Stimulated activated naive B cell treated with anti-CD40 and anti-IgM and Interleukin-4, amounts not matched to agents 10 μg/mL and 1 μg/mL and 100 μg/mL, for 72 hours (primary cell): ENCODE measurements around the gene LSR.
A peak's percentile ranks its signal among the peaks of the same experiment; 100 is the strongest.

ENCODE experiments used
- ATAC-seq, 2 donors: fragments of 150-1000 bp; cut with Tn5 transposase; replicated peaks; 2 replicates each; pipeline ENCODE4 v1.10.0; 2021; ENCODE audit warnings: moderate library complexity in 1 of 2
- DNase-seq: peaks from one replicate; pipeline ENCODE4 v3.0.0; 2021
- H3K27ac Mint-ChIP-seq: one replicate; pipeline ENCODE4 v1.8.0; 2022; ENCODE audit warnings: mild to moderate bottlenecking, mixed read lengths
- H3K27me3 Mint-ChIP-seq, 2 donors: one replicate each; pipeline ENCODE4 v1.8.0; 2022; ENCODE audit warnings: mixed read lengths in 2 of 2
- H3K36me3 Mint-ChIP-seq, 2 donors: one replicate each; pipeline ENCODE4 v1.8.0; 2022; ENCODE audit warnings: mixed read lengths in 2 of 2, mild to moderate bottlenecking in 1 of 2
- H3K4me1 Mint-ChIP-seq, 2 donors: one replicate each; pipeline ENCODE4 v1.8.0; 2022; ENCODE audit warnings: mixed read lengths in 2 of 2, mild to moderate bottlenecking in 1 of 2
- H3K4me3 Mint-ChIP-seq, 2 donors: one replicate each; pipeline ENCODE4 v1.8.0; 2022; ENCODE audit warnings: mild to moderate bottlenecking in 2 of 2, mixed read lengths in 2 of 2, moderate library complexity in 1 of 2
- H3K9me3 Mint-ChIP-seq, 2 donors: one replicate each; pipeline ENCODE4 v1.8.0; 2022; ENCODE audit warnings: mixed read lengths in 2 of 2, mild to moderate bottlenecking in 1 of 2

The LSR gene

DNA sequence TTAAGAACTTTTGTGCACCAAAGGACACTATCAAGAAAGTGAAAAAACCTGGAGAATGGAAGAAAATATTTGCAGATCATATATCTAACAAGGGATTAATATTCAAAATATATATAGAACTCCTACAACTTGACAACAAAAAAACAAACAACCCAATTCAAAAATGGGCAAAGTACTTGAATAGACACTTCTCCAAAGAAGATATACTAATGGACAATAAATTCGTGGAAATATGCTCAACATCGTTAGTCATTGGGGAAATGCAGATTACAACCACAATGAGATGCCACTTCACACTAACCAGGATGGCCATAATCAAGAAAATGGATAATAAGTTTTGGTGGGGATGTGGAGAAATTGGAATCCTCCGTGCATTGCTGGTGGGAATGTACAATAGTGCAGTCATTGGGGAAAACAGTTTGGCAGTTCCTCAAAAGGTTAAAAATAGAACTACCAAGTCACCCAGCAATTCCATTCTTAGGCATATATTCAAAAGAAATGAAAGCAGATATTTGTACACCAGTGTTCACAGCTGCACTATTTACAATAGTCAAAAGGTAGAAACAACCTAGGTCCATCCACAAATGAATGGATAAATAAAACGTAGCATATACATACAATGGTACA is 2.2 kb upstream of the LSR start:
- H3K27ac Mint-ChIP-seq = no peak overlapping the region

GRCh38 chr19:35247526-35248309 is 1.1 kb upstream of the LSR start:
- Mint-ChIP-seq H3K27me3 (peaks cover 0 to 5% of the 10 kb centered on the region in 2 donors), H3K4me3 (peak overlapping the region; percentile 89 to 93), H3K4me1 (peaks cover 19 to 26% of the 10 kb centered on the region in 2 donors), H3K9me3 (no peaks in the 10 kb centered on the region), H3K27ac (peak overlapping the region; percentile 98), H3K36me3 (peaks cover 4 to 17% of the 10 kb centered on the region in 2 donors)
- DNase-seq = peak; percentile 50
- ATAC-seq = peak; percentile 51 to 56

More for the DNA sequence above, 2.2 kb upstream of the LSR start:
- peaks cover 2 to 13% of the 10 kb centered on the region in 2 donors for H3K36me3 Mint-ChIP-seq
- DNase-seq (no peak), ATAC-seq (no peak)
- no peak overlapping the region for H3K4me3 Mint-ChIP-seq
- H3K4me1 Mint-ChIP-seq = peaks cover 19 to 26% of the 10 kb centered on the region in 2 donors
- no peaks in the 10 kb centered on the region for H3K9me3 Mint-ChIP-seq
- peaks cover 0 to 5% of the 10 kb centered on the region in 2 donors for H3K27me3 Mint-ChIP-seq

DNA sequence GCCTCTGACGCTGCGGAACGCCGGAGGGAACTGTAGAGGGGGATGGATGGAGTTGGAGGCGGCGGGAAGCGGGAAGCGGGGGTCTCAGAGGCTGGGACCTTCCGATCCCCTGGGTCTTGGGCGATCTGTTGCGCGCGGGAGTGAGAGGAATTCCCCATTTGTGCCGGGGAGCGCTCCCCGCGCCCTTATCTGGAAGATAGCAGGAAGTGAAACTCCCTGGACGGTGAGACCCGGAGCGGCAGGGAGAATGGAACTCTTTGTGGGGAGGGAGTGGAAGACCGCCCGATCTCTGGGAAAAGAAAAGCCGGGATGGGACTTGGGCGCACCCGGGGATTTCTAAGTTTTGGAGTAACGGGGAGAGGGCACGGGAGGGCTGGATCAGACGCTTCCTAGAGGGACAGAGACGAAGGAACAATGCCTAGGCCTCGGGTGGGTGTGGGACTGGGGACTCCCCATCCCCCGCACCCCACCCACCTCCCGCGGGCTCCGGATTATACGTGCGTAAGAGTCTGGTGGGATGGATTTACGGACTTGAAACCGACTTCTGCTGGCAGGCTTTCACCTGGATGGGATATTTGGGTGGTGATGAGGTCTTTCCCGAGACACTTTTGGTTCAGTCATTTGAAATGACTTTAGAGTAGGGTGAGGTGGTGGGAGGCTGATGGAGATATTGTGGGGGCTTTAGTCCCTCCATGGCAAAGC is 495 bp downstream of the LSR start:
- ATAC-seq = peak; percentile 3 to 4

DNA sequence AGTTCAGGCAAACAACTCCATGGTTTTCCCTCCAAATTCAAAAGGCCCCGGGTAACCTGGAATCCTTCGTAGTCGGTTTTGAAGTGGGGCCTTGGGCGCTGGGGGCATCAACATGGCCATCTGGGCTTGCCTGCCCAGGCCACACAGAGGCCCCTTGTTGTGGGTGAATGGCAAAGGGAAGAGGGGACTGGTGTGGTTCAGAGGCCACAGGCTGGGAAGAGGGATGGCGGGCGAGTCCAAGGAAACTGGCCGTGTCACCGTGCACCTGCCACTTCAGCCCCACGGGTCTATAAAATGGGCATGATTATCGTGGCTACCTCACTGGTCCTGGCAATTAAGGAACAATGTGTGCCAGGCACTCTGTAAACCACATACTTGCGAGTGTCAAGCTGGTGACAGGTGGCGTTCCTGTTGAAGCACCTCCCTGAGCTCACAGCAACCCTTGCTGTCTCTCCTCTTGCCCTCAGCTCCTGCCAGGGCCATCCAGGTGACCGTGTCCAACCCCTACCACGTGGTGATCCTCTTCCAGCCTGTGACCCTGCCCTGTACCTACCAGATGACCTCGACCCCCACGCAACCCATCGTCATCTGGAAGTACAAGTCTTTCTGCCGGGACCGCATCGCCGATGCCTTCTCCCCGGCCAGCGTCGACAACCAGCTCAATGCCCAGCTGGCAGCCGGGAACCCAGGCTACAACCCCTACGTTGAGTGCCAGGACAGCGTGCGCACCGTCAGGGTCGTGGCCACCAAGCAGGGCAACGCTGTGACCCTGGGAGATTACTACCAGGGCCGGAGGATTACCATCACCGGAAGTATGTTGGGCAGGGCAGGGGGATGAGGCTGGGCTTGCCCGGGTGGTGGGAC is 1.3 kb downstream of the LSR start:
- Mint-ChIP-seq H3K27me3 (no peaks in the 10 kb centered on the region), H3K27ac (peak overlapping the region; percentile 98), H3K4me1 (peaks cover 20 to 26% of the 10 kb centered on the region in 2 donors), H3K36me3 (peaks cover 7 to 30% of the 10 kb centered on the region in 2 donors), H3K9me3 (no peaks in the 10 kb centered on the region), H3K4me3 (peak overlapping the region; percentile 89 to 93)
- ATAC-seq (no peak), DNase-seq (no peak)

More for the DNA sequence above, 495 bp downstream of the LSR start:
- Mint-ChIP-seq H3K27me3 (no peaks in the 10 kb centered on the region), H3K4me3 (peak overlapping the region; percentile 89 to 93), H3K9me3 (no peaks in the 10 kb centered on the region), H3K36me3 (peaks cover 5 to 25% of the 10 kb centered on the region in 2 donors), H3K4me1 (peaks cover 19 to 26% of the 10 kb centered on the region in 2 donors), H3K27ac (peak overlapping the region; percentile 98)
- no peak for DNase-seq

DNA sequence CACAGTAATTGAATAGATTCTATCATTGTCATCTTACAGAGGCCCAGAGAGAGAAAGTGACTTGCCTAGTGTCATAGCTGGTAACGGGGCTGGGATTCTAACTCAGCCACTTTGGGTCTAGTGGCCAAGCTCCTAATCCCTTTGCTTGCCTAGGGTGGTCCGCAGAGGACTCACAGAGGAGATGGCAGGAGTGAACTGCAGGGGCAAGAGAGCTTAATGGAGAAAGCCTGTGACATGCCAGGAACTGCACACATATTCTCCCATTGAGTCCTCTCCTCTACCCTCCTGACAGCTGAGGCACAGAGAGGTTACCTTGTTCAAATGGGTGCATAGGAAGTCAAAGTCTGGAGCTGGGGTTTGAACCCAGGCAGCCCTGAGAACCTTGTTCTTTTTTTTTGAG is 2.7 kb downstream of the LSR start:
- DNase-seq = no peak
- Mint-ChIP-seq H3K27me3 (no peaks in the 10 kb centered on the region), H3K36me3 (peaks cover 8 to 30% of the 10 kb centered on the region in 2 donors), H3K4me1 (peaks cover 20 to 26% of the 10 kb centered on the region in 2 donors), H3K4me3 (no peak overlapping the region), H3K9me3 (no peaks in the 10 kb centered on the region), H3K27ac (no peak overlapping the region)
- no peak for ATAC-seq

GRCh38 chr19:35253316-35254286 is 4.8 kb downstream of the LSR start:
- Mint-ChIP-seq H3K9me3 (no peaks in the 10 kb centered on the region), H3K27me3 (no peaks in the 10 kb centered on the region), H3K27ac (no peak overlapping the region), H3K36me3 (peaks cover 8 to 30% of the 10 kb centered on the region in 2 donors), H3K4me3 (no peak overlapping the region), H3K4me1 (peaks cover 13 to 14% of the 10 kb centered on the region in 2 donors)
- no peak for ATAC-seq
- no peak for DNase-seq

- H3K27me3 Mint-ChIP-seq = no peaks in the 10 kb centered on the region
- H3K9me3 Mint-ChIP-seq = no peaks in the 10 kb centered on the region
- no peak overlapping the region for H3K4me3 Mint-ChIP-seq
- ATAC-seq (no peak), DNase-seq (no peak)
- peaks cover 3 to 4% of the 10 kb centered on the region in 2 donors for H3K4me1 Mint-ChIP-seq
- H3K27ac Mint-ChIP-seq = no peak overlapping the region
- H3K36me3 Mint-ChIP-seq = peaks cover 8 to 21% of the 10 kb centered on the region in 2 donors
Observed at GRCh38 chr19:35254341-35255297, 5.8 kb downstream of the LSR start.

- no peak overlapping the region for H3K27ac Mint-ChIP-seq
- no peak for DNase-seq
Observed at GRCh38 chr19:35256566-35256965, 7.8 kb downstream of the LSR start.

GRCh38 chr19:35257113-35257461 is 8.3 kb downstream of the LSR start:
- Mint-ChIP-seq H3K9me3 (no peaks in the 10 kb centered on the region), H3K27ac (no peak overlapping the region), H3K4me3 (no peak overlapping the region), H3K36me3 (peaks cover 7 to 18% of the 10 kb centered on the region in 2 donors), H3K27me3 (no peaks in the 10 kb centered on the region), H3K4me1 (peaks cover 9 to 16% of the 10 kb centered on the region in 2 donors)
- DNase-seq (no peak), ATAC-seq (no peak)

More at GRCh38 chr19:35256566-35256965, 7.8 kb downstream of the LSR start:
- no peak overlapping the region for H3K4me3 Mint-ChIP-seq
- no peaks in the 10 kb centered on the region for H3K9me3 Mint-ChIP-seq
- H3K4me1 Mint-ChIP-seq = peaks cover 9 to 11% of the 10 kb centered on the region in 2 donors
- ATAC-seq = no peak
- no peaks in the 10 kb centered on the region for H3K27me3 Mint-ChIP-seq
- H3K36me3 Mint-ChIP-seq = peaks cover 8 to 19% of the 10 kb centered on the region in 2 donors

- H3K9me3 Mint-ChIP-seq = no peaks in the 10 kb centered on the region
- ATAC-seq = no peak
- H3K27me3 Mint-ChIP-seq = no peaks in the 10 kb centered on the region
- H3K4me1 Mint-ChIP-seq = peaks cover 34 to 43% of the 10 kb centered on the region in 2 donors
- H3K27ac Mint-ChIP-seq = peak overlapping the region; percentile 85
- H3K36me3 Mint-ChIP-seq = peaks cover 9 to 16% of the 10 kb centered on the region in 2 donors
- H3K4me3 Mint-ChIP-seq = no peak overlapping the region
- no peak for DNase-seq
Observed at GRCh38 chr19:35260694-35261304, 12.0 kb downstream of the LSR start.

DNA sequence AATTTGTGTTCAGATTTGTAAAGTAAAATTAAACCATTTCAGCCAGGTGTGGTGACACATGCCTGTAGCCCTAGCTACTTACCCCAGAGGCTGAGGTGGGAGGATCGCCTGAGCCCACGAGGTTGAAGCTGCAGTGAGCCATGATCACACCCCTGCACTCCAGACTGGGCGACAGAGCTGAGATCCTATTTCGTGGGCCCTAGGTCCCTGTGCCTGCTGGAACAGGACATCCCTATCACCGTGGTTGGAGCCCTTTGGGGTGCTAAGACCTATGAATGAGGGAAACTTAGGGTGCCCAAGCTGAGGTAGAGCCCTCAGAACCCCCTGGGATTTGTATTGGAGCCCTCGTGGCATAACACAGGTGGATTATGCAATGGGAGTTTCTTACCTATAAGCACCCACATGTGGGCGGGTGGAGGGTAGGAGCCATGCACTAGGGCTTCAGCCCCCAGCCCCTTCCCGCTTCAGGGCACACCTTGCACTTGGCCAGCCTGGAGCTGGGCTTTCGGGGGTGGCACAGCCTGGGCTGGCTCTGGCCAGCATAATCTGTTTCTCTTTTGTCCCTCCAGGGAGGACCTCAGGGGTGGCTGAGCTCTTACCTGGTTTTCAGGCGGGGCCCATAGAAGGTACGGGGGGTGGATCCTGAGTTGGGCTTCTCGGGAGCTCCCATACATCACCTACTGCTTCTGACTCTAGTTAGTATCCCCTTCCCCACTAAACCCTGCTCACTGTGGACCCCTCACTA is 12.7 kb downstream of the LSR start:
- no peaks in the 10 kb centered on the region for H3K9me3 Mint-ChIP-seq
- H3K36me3 Mint-ChIP-seq = peaks cover 9 to 21% of the 10 kb centered on the region in 2 donors
- H3K27me3 Mint-ChIP-seq = no peaks in the 10 kb centered on the region
- peak overlapping the region; percentile 91 for H3K27ac Mint-ChIP-seq
- ATAC-seq (no peak), DNase-seq (no peak)
- peaks cover 38 to 50% of the 10 kb centered on the region in 2 donors for H3K4me1 Mint-ChIP-seq
- no peak overlapping the region for H3K4me3 Mint-ChIP-seq
